Measurements from ENCODE around the gene IGF2. TPM values are rescaled to one million over a fixed set of nuclear protein-coding genes. Genes with fewer than 3 reads are reported as not detected.

IGF2 gene
- total RNA-seq, 1 experiment from 2014 or later: 14.5 TPM

DNA sequence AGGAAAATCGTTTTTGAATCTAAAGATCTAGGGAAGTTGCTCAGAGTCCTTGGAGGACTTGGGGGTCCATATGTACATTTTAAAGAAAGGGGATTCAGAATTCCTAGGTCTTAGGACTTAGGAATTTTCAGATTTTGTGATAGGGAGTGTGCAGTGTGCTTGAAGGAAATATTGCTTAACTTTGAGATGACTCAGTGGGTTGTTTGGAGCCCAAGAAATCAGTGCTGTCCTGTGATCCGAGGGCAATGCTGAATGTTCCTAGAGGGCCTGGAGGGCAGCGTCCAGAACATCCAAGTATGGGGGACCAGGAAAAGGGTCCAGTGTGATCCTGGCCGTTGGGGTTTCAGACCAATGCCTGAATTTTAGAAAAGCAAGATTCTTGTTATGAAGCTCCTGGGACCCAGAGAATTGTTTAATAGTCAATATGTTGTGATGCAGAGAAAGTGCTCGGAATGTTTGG, 3.1 kb upstream of the IGF2 start:
- Histone ChIP-seq H3K27ac (ENCODE audit: low read length) (no peak overlapping the region), H3K36me3 (ENCODE audit: control insufficient read depth, insufficient read depth, low read length) (peaks cover 3% of the 10 kb centered on the region; the same call in 1 of the 2 replicates), H3K4me1 (ENCODE audit: control insufficient read depth, insufficient read depth, low read length) (peaks cover 13% of the 10 kb centered on the region), H3K4me3 (ENCODE audit: low read depth in 2 of 2, low read length in 2 of 2) (no peak overlapping the region), H3K9me3 (ENCODE audit: control insufficient read depth, insufficient read depth, low read depth, low read length) (no peaks in the 10 kb centered on the region), H3K27me3 (ENCODE audit: control insufficient read depth, insufficient read depth, low read length) (peaks cover 55% of the 10 kb centered on the region)
- TF ChIP-seq SIN3A (IDR thresholded peaks at IDR 0.05; ENCODE audit: borderline replicate concordance, insufficient read depth, low read depth, low read length) (no peak), CTCF (IDR thresholded peaks at IDR 0.05) (no peak), TCF7L2 (IDR thresholded peaks at IDR 0.05; ENCODE audit: low read depth, low read length) (no peak), POLR2AphosphoS5 (IDR thresholded peaks at IDR 0.05; ENCODE audit: low read depth, low read length) (no peak)
- TF ChIP-seq, protein P1, sequence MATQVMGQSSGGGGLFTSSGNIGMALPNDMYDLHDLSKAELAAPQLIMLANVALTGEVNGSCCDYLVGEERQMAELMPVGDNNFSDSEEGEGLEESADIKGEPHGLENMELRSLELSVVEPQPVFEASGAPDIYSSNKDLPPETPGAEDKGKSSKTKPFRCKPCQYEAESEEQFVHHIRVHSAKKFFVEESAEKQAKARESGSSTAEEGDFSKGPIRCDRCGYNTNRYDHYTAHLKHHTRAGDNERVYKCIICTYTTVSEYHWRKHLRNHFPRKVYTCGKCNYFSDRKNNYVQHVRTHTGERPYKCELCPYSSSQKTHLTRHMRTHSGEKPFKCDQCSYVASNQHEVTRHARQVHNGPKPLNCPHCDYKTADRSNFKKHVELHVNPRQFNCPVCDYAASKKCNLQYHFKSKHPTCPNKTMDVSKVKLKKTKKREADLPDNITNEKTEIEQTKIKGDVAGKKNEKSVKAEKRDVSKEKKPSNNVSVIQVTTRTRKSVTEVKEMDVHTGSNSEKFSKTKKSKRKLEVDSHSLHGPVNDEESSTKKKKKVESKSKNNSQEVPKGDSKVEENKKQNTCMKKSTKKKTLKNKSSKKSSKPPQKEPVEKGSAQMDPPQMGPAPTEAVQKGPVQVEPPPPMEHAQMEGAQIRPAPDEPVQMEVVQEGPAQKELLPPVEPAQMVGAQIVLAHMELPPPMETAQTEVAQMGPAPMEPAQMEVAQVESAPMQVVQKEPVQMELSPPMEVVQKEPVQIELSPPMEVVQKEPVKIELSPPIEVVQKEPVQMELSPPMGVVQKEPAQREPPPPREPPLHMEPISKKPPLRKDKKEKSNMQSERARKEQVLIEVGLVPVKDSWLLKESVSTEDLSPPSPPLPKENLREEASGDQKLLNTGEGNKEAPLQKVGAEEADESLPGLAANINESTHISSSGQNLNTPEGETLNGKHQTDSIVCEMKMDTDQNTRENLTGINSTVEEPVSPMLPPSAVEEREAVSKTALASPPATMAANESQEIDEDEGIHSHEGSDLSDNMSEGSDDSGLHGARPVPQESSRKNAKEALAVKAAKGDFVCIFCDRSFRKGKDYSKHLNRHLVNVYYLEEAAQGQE (IDR thresholded peaks at IDR 0.05; ENCODE audit: insufficient read depth in 1 of 2, low read depth in 2 of 2, low read length in 1 of 2): no peak
- no peak for DNase-seq (ENCODE audit: low read depth, low spot score)
- BruUV-seq (replicated peaks): no TSS peak
- no peak for ATAC-seq
- intact Hi-C loops (cut with micrococcal nuclease; ENCODE audit: unreplicated experiment): no loop called here
- in situ Hi-C loops (cut with HindIII; ENCODE audit: low pct_unique_long_range_greater_than_20kb, low sequenced_read_pairs): loop anchor here (10.0 kb wide), 1 partner anchor 48 kb away; no protein-coding TSS in a partner anchor
- POLR2A ChIA-PET: interaction anchor here (0.6 kb wide), 1 partner anchor 392 kb away, joined by 3 read pairs; no protein-coding TSS in a partner anchor
- CTCF ChIA-PET: interaction anchor here (2.6 kb wide), 1 partner anchor 9 kb away, joined by 16 read pairs; no protein-coding TSS in a partner anchor

GRCh38 chr11:2140411-2141400, 1.5 kb upstream of the IGF2 start:
- in situ Hi-C loops (cut with HindIII; ENCODE audit: low pct_unique_long_range_greater_than_20kb, low sequenced_read_pairs): loop anchor here (10.0 kb wide), 1 partner anchor 46 kb away; no protein-coding TSS in a partner anchor
- H3K27me3 ChIP-seq (ENCODE audit: control insufficient read depth, insufficient read depth, low read length): peaks cover 47% of the 10 kb centered on the region
- no peaks in the 10 kb centered on the region for H3K9me3 ChIP-seq (ENCODE audit: control insufficient read depth, insufficient read depth, low read depth, low read length)
- peaks cover 3% of the 10 kb centered on the region; the same call in 1 of the 2 replicates for H3K36me3 ChIP-seq (ENCODE audit: control insufficient read depth, insufficient read depth, low read length)
- BruUV-seq (replicated peaks): no TSS peak
- intact Hi-C loops (cut with micrococcal nuclease; ENCODE audit: unreplicated experiment): no loop called here
- ChIA-PET CTCF (interaction anchor here (0.5 to 2.6 kb wide), 2 partner anchors 11 to 174 kb away, joined by 5 to 16 read pairs; no protein-coding TSS in a partner anchor), POLR2A (interaction anchor here (0.6 kb wide), 1 partner anchor 755 kb away, joined by 10 read pairs; no protein-coding TSS in a partner anchor)
- H3K27ac ChIP-seq (ENCODE audit: low read length): no peak overlapping the region
- H3K4me3 ChIP-seq (ENCODE audit: low read depth in 2 of 2, low read length in 2 of 2): no peak overlapping the region
- DNase-seq (ENCODE audit: low read depth, low spot score): no peak
- TF ChIP-seq POLR2AphosphoS5 (IDR thresholded peaks at IDR 0.05; ENCODE audit: low read depth, low read length) (no peak), CTCF (IDR thresholded peaks at IDR 0.05) (no peak), SIN3A (IDR thresholded peaks at IDR 0.05; ENCODE audit: borderline replicate concordance, insufficient read depth, low read depth, low read length) (no peak), TCF7L2 (IDR thresholded peaks at IDR 0.05; ENCODE audit: low read depth, low read length) (no peak)
- TF ChIP-seq, protein P1 (IDR thresholded peaks at IDR 0.05; ENCODE audit: insufficient read depth in 1 of 2, low read depth in 2 of 2, low read length in 1 of 2): no peak
- peaks cover 14% of the 10 kb centered on the region for H3K4me1 ChIP-seq (ENCODE audit: control insufficient read depth, insufficient read depth, low read length)
- ATAC-seq: no peak

All from Panc1 (cell line).